ENCODE data around the gene NECTIN1.

NECTIN1 gene

DNA sequence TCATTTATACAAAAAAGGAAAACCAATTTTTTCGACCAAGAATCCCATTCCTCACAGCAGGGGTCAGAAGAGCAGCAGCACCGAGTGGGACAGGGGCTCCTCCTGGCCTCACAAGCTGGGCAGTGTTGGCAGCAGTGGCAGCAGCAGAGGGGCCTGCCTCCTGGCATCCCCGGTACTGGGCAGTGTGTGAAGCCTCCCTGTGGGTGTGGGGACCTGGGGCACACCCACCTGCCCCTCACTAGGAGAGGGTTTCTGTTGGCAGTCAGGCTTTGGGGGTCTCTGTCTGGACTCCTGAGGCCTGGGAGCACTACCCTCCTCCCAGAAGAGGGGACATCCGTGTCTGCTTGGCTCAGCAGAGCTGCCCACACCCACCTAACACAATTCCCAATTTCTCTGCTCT, 67.8 kb downstream of the NECTIN1 start:
- no peaks in the 10 kb centered on the region for H4K20me1 ChIP-seq (ENCODE audit: control insufficient read depth, insufficient read depth, low read depth, low read length)
- no peak overlapping the region for H3K27ac ChIP-seq (ENCODE audit: low read depth, low read length)
- no peaks in the 10 kb centered on the region for H3K4me1 ChIP-seq (ENCODE audit: control insufficient read depth, low read length)
- no peaks in the 10 kb centered on the region for H3K79me2 ChIP-seq (ENCODE audit: control insufficient read depth, low read length)
- H3K4me2 ChIP-seq (ENCODE audit: low read length): no peak overlapping the region
- no peaks in the 10 kb centered on the region for H3K27me3 ChIP-seq (ENCODE audit: control insufficient read depth, low read length)
- no peaks in the 10 kb centered on the region for H3K36me3 ChIP-seq (ENCODE audit: control insufficient read depth, low read length)
- H3K4me3 ChIP-seq (ENCODE audit: low read length): no peak overlapping the region
- H3F3A ChIP-seq (ENCODE audit: control insufficient read depth, insufficient read depth): no peaks in the 10 kb centered on the region
- H3K9me3 ChIP-seq (ENCODE audit: control insufficient read depth, insufficient read depth, low read length): no peaks in the 10 kb centered on the region
- TF ChIP-seq EZH2phosphoT487 (IDR thresholded peaks at IDR 0.05; ENCODE audit: borderline replicate concordance, low read length): no peak
- TF ChIP-seq CTCF (IDR thresholded peaks at IDR 0.05; ENCODE audit: low read depth, low read length, poor library complexity, severe bottlenecking): no peak
- H3K9me2 ChIP-seq (replicated peaks; ENCODE audit: control insufficient read depth, low read length): no peaks in the 10 kb centered on the region

DNA sequence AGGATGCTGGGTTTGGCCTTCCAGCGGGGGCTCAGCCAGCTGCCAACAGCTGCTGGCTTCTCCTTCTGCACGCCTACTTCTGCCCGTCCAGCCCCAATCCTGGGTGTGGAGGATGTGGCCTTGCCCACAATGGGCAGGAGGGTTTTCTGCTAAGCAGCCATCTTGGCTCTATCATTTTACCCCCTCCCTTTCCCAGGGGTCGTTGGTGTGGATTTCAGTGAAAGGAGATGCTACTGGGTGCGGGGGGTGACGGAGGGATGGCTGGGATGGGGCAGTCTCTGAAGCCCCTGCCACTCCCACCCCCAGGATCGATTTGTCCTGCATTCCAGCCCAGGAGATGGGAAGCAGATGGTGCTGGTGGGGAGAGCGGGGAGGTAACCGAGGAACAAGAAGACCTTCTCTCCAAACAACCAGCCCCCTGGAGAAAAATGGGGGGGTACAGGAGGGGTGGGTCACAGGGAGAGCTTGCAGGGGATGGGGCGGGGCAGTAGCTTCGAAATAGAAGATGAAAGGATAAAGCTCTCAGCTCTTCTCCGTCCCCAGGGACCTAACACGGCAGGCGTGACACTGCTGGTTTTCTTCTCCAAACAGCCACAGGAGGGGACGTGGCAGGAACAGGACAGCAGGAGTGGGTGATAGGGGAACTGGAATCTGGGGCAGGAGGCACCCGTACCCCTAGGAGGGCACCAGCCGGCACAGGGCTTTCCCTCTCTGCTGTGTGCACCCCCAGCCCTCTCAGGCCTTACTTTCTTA, 68.9 kb downstream of the NECTIN1 start:
- H3K9me3 ChIP-seq (ENCODE audit: control insufficient read depth, insufficient read depth, low read length): no peaks in the 10 kb centered on the region
- TF ChIP-seq EZH2phosphoT487 (IDR thresholded peaks at IDR 0.05; ENCODE audit: borderline replicate concordance, low read length) (no peak), CTCF (IDR thresholded peaks at IDR 0.05; ENCODE audit: low read depth, low read length, poor library complexity, severe bottlenecking) (no peak)
- no peak overlapping the region for H3K27ac ChIP-seq (ENCODE audit: low read depth, low read length)
- no peaks in the 10 kb centered on the region for H3K4me1 ChIP-seq (ENCODE audit: control insufficient read depth, low read length)
- no peaks in the 10 kb centered on the region for H3K27me3 ChIP-seq (ENCODE audit: control insufficient read depth, low read length)
- no peaks in the 10 kb centered on the region for H3F3A ChIP-seq (ENCODE audit: control insufficient read depth, insufficient read depth)
- H3K4me3 ChIP-seq (ENCODE audit: low read length): no peak overlapping the region
- H3K79me2 ChIP-seq (ENCODE audit: control insufficient read depth, low read length): no peaks in the 10 kb centered on the region
- no peaks in the 10 kb centered on the region for H3K36me3 ChIP-seq (ENCODE audit: control insufficient read depth, low read length)
- H3K4me2 ChIP-seq (ENCODE audit: low read length): no peak overlapping the region
- no peaks in the 10 kb centered on the region for H3K9me2 ChIP-seq (replicated peaks; ENCODE audit: control insufficient read depth, low read length)
- H4K20me1 ChIP-seq (ENCODE audit: control insufficient read depth, insufficient read depth, low read depth, low read length): no peaks in the 10 kb centered on the region

GRCh38 chr11:119652907-119653659, 75.9 kb downstream of the NECTIN1 start:
- H3K9me2 ChIP-seq (replicated peaks; ENCODE audit: control insufficient read depth, low read length): no peaks in the 10 kb centered on the region
- no peak overlapping the region for H3K27ac ChIP-seq (ENCODE audit: low read depth, low read length)
- peaks cover 11% of the 10 kb centered on the region; the same call in 1 of the 2 replicates for H3K27me3 ChIP-seq (ENCODE audit: control insufficient read depth, low read length)
- H3F3A ChIP-seq (ENCODE audit: control insufficient read depth, insufficient read depth): no peaks in the 10 kb centered on the region
- no peak overlapping the region for H3K4me3 ChIP-seq (ENCODE audit: low read length)
- no peaks in the 10 kb centered on the region for H3K79me2 ChIP-seq (ENCODE audit: control insufficient read depth, low read length)
- no peak overlapping the region for H3K4me2 ChIP-seq (ENCODE audit: low read length)
- TF ChIP-seq EZH2phosphoT487 (IDR thresholded peaks at IDR 0.05; ENCODE audit: borderline replicate concordance, low read length): no peak
- no peak for TF ChIP-seq CTCF (IDR thresholded peaks at IDR 0.05; ENCODE audit: low read depth, low read length, poor library complexity, severe bottlenecking)
- no peaks in the 10 kb centered on the region for H4K20me1 ChIP-seq (ENCODE audit: control insufficient read depth, insufficient read depth, low read depth, low read length)
- H3K36me3 ChIP-seq (ENCODE audit: control insufficient read depth, low read length): no peaks in the 10 kb centered on the region
- H3K4me1 ChIP-seq (ENCODE audit: control insufficient read depth, low read length): no peaks in the 10 kb centered on the region
- no peaks in the 10 kb centered on the region for H3K9me3 ChIP-seq (ENCODE audit: control insufficient read depth, insufficient read depth, low read length)

Measured in DOHH2 (cell line).